GM15510 (cell line): ENCODE results near the gene NHEJ1.

Experiments used
- POLR2A ChIP-seq: IDR thresholded peaks from 3 replicates; pipeline ENCODE4 v1.6.1; 2011; ENCODE audit warnings: borderline replicate concordance; ENCODE audit not compliant: insufficient read length; ENCODE audit errors: extremely low read depth

Gene NHEJ1

GRCh38 chr2:219158025-219158424 lies 2.6 kb downstream of the NHEJ1 start:
- TF ChIP-seq POLR2A, result no peak

DNA sequence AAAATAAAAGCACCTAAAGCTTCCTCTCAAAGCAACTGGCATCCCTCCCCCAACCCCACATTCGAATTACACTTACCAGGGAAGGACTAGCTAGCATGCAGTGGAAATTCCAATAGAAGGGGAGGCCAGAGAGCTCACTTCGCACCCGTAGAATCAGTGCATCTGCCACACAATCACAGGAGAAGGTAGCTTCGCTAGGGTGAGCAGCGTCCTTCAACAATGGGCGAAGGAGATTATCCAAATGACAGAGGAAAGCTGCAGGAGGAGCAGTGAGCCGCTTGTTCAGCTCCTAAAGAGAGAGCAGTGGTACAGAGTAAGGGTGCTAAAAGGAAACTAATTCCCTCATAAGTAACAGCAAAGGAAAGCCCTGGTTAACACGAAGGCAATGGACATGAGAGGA lies 3.2 kb downstream of the NHEJ1 start:
- no peak for TF ChIP-seq POLR2A

- no peak for TF ChIP-seq POLR2A
These were observed 5.5 kb downstream of the NHEJ1 start for GRCh38 chr2:219155054-219155644.

- no peak for TF ChIP-seq POLR2A
These were observed 10.9 kb downstream of the NHEJ1 start for GRCh38 chr2:219149667-219150066.

- no peak for TF ChIP-seq POLR2A
These were observed 18.3 kb downstream of the NHEJ1 start for GRCh38 chr2:219142329-219142728.

DNA sequence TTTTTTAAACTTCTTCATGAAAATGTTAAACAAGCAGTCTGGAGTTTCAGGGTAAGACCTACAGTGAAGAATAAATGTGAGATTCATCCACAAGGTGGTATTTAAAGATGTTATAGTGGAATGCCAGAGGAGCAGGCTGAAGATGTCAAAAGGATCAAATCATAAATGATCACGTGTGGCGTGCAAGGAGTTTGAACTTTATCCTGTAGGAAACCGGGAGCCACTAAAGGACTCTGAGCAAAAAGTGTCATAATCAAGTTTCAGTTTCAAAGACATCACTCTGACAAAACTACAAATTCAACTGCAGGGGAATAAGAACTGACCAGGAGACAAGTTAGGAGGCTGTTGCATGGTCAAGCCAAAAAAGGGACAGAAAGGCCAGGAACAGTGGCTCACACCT lies 19.9 kb downstream of the NHEJ1 start:
- no peak for TF ChIP-seq POLR2A

DNA sequence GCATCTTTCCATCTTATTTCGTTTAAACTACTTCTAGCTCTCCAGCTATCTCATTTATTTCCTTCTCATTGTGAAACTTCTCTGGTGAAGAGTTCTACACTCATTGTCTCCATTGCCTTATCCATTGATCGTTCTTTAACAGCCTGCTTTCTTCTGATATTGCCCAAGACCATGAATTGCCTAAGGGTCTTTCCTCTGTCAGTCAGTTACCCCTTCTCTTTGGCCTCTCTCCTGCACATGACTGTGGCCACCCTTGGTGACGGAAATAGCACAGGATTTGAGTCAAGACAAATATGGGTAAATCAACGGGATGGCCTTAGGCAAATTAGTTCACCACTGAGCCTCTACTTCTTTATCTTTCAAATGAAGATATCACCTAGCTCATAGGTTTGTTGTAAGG lies 26.6 kb downstream of the NHEJ1 start:
- no peak for TF ChIP-seq POLR2A

DNA sequence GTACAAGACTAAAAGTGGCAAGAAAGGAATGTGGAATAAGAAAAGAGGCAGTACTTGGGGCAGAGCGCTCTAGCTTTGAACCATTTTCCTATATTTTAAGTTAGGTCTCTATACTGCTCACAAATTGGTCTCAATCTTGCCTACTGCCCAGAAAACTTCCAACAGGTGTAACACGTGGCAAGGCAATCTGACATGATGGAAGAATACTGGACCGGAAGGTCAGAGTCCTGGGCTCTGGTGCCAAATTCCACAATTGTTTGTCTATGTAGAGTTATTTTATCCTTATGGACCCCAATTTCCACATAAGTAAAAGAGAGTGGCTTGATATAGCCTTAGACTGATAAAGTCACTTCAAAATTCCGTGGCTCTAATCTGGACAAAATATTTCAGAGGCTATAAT lies 28.9 kb downstream of the NHEJ1 start:
- TF ChIP-seq POLR2A, result no peak

DNA sequence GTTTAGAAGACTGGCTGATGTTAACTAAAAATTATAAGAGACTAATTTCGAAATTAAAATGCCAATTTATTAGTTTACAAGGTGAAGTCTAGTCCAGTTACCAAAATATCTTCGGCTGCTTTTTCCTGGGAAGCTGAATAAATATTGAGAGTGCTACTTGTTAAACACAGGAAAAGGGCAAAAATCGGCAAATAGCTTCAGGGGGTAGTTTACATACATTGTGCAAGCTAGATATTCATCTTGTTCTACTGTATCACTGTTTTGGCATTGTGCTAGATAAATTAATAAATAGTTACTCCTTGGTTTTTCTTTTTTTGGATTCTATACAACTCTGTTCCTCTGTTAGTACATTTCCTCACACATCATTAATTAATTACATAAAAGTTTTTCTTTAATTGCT lies 29.3 kb downstream of the NHEJ1 start:
- no peak for TF ChIP-seq POLR2A

GRCh38 chr2:219129589-219129988 lies 31.0 kb downstream of the NHEJ1 start:
- TF ChIP-seq POLR2A, result no peak

GRCh38 chr2:219128396-219128795 lies 32.2 kb downstream of the NHEJ1 start:
- TF ChIP-seq POLR2A, result no peak

- TF ChIP-seq POLR2A, result no peak
These were observed 33.5 kb downstream of the NHEJ1 start for GRCh38 chr2:219127037-219127635.

DNA sequence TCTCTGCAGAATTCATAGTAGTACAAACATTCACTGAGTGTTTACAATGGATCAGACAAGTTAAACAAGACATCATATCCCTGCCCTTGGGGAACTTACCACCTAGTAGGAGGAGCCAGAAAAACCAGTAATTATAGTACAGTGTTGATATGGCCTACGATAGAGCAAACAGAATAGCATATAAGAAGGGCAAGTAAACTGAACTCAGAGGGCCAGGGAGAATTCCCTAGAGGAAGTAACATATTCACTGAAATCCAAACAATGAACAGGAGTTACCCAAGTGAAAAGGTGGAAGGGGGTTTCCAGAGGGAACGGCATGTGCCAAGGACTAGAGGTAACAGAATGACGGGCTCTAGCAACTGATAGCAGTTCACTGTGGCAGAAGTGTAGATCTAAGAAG lies 34.1 kb downstream of the NHEJ1 start:
- no peak for TF ChIP-seq POLR2A

- no peak for TF ChIP-seq POLR2A
These were observed 34.7 kb downstream of the NHEJ1 start for GRCh38 chr2:219125886-219126270.

- no peak for TF ChIP-seq POLR2A
These were observed 35.3 kb downstream of the NHEJ1 start for GRCh38 chr2:219125225-219125885.
